Stimulated activated memory B cell treated with anti-CD40 and anti-IgM and Interleukin-4, amounts not matched to agents 10 μg/mL and 1 μg/mL and 100 μg/mL, for 72 hours (primary cell): ENCODE data around the gene SCPEP1.
"Not testable (repeated sequence)": the region's sequence is repeated elsewhere in the genome, so short reads cannot be mapped to it uniquely, and the experiment has no call there.

Experiments used
- ATAC-seq: fragments of 150-1000 bp; cut with Tn5 transposase; 2 replicates; pipeline ENCODE4 v1.10.0; 2021
- H3K27ac Mint-ChIP-seq: one replicate; pipeline ENCODE4 v1.8.0; 2022; ENCODE audit warnings: mild to moderate bottlenecking, mixed read lengths
- H3K27me3 Mint-ChIP-seq: one replicate; pipeline ENCODE4 v1.8.0; 2022; ENCODE audit warnings: mixed read lengths
- H3K36me3 Mint-ChIP-seq: one replicate; pipeline ENCODE4 v1.8.0; 2022; ENCODE audit warnings: mixed read lengths
- H3K4me1 Mint-ChIP-seq: one replicate; pipeline ENCODE4 v1.8.0; 2022; ENCODE audit warnings: mixed read lengths
- H3K4me3 Mint-ChIP-seq: one replicate; pipeline ENCODE4 v1.8.0; 2022; ENCODE audit warnings: mild to moderate bottlenecking, moderate library complexity, mixed read lengths
- H3K9me3 Mint-ChIP-seq: one replicate; pipeline ENCODE4 v1.8.0; 2022; ENCODE audit warnings: mixed read lengths

SCPEP1 gene

GRCh38 chr17:56979091-56979480, 1.2 kb downstream of the SCPEP1 start:
- peaks cover 18% of the 10 kb centered on the region for H3K36me3 Mint-ChIP-seq
- no peaks in the 10 kb centered on the region for H3K9me3 Mint-ChIP-seq
- H3K27ac Mint-ChIP-seq: peak overlapping the region; percentile 92
- peak overlapping the region; percentile 89 for H3K4me3 Mint-ChIP-seq
- H3K27me3 Mint-ChIP-seq: no peaks in the 10 kb centered on the region
- no peak for ATAC-seq
- peaks cover 42% of the 10 kb centered on the region for H3K4me1 Mint-ChIP-seq

GRCh38 chr17:56980526-56980925, 2.6 kb downstream of the SCPEP1 start:
- Mint-ChIP-seq H3K36me3 (peaks cover 33% of the 10 kb centered on the region), H3K4me1 (peaks cover 48% of the 10 kb centered on the region)
- ATAC-seq, H3K27me3 Mint-ChIP-seq, H3K4me3 Mint-ChIP-seq, H3K9me3 Mint-ChIP-seq, H3K27ac Mint-ChIP-seq: not testable (repeated sequence)

GRCh38 chr17:56982312-56982711, 4.4 kb downstream of the SCPEP1 start:
- H3K4me3 Mint-ChIP-seq: no peak overlapping the region
- H3K27ac Mint-ChIP-seq: no peak overlapping the region
- no peaks in the 10 kb centered on the region for H3K27me3 Mint-ChIP-seq
- no peaks in the 10 kb centered on the region for H3K9me3 Mint-ChIP-seq
- H3K36me3 Mint-ChIP-seq: peaks cover 51% of the 10 kb centered on the region
- H3K4me1 Mint-ChIP-seq: peaks cover 49% of the 10 kb centered on the region
- no peak for ATAC-seq

GRCh38 chr17:56983366-56983765, 5.4 kb downstream of the SCPEP1 start:
- H3K27ac Mint-ChIP-seq: no peak overlapping the region
- no peaks in the 10 kb centered on the region for H3K27me3 Mint-ChIP-seq
- H3K36me3 Mint-ChIP-seq: peaks cover 61% of the 10 kb centered on the region
- H3K4me3 Mint-ChIP-seq: no peak overlapping the region
- no peak for ATAC-seq
- no peaks in the 10 kb centered on the region for H3K9me3 Mint-ChIP-seq
- H3K4me1 Mint-ChIP-seq: peaks cover 44% of the 10 kb centered on the region

- Mint-ChIP-seq H3K36me3 (peaks cover 79% of the 10 kb centered on the region), H3K4me3 (no peak overlapping the region), H3K4me1 (peaks cover 28% of the 10 kb centered on the region), H3K27ac (peak overlapping the region; percentile 4), H3K27me3 (no peaks in the 10 kb centered on the region), H3K9me3 (no peaks in the 10 kb centered on the region)
- ATAC-seq: no peak
These were observed 7.6 kb downstream of the SCPEP1 start for GRCh38 chr17:56985371-56986162.

- ATAC-seq: no peak
- no peaks in the 10 kb centered on the region for H3K9me3 Mint-ChIP-seq
- no peaks in the 10 kb centered on the region for H3K27me3 Mint-ChIP-seq
- peaks cover 21% of the 10 kb centered on the region for H3K4me1 Mint-ChIP-seq
- peaks cover 88% of the 10 kb centered on the region for H3K36me3 Mint-ChIP-seq
- no peak overlapping the region for H3K4me3 Mint-ChIP-seq
- no peak overlapping the region for H3K27ac Mint-ChIP-seq
These were observed 9.4 kb downstream of the SCPEP1 start for GRCh38 chr17:56987283-56987834.

- Mint-ChIP-seq H3K4me1 (peaks cover 13% of the 10 kb centered on the region), H3K36me3 (peaks cover 93% of the 10 kb centered on the region), H3K27me3 (no peaks in the 10 kb centered on the region), H3K9me3 (no peaks in the 10 kb centered on the region), H3K4me3 (no peak overlapping the region), H3K27ac (no peak overlapping the region)
- no peak for ATAC-seq
These were observed 11.1 kb downstream of the SCPEP1 start for GRCh38 chr17:56988901-56989572.

GRCh38 chr17:56992364-56992763, 14.4 kb downstream of the SCPEP1 start:
- Mint-ChIP-seq H3K27me3 (no peaks in the 10 kb centered on the region), H3K4me3 (no peak overlapping the region), H3K9me3 (no peaks in the 10 kb centered on the region), H3K27ac (no peak overlapping the region), H3K36me3 (peaks cover 79% of the 10 kb centered on the region), H3K4me1 (no peaks in the 10 kb centered on the region)
- no peak for ATAC-seq

- ATAC-seq: no peak
- Mint-ChIP-seq H3K27me3 (no peaks in the 10 kb centered on the region), H3K4me3 (no peak overlapping the region), H3K36me3 (peaks cover 84% of the 10 kb centered on the region), H3K4me1 (peaks cover 4% of the 10 kb centered on the region), H3K9me3 (no peaks in the 10 kb centered on the region), H3K27ac (no peak overlapping the region)
These were observed 16.3 kb downstream of the SCPEP1 start for GRCh38 chr17:56994009-56994792.

GRCh38 chr17:56995766-56996165, 17.8 kb downstream of the SCPEP1 start:
- Mint-ChIP-seq H3K27ac (no peak overlapping the region), H3K36me3 (peaks cover 74% of the 10 kb centered on the region), H3K9me3 (no peaks in the 10 kb centered on the region), H3K27me3 (no peaks in the 10 kb centered on the region), H3K4me3 (no peak overlapping the region), H3K4me1 (peaks cover 4% of the 10 kb centered on the region)
- no peak for ATAC-seq

GRCh38 chr17:56997313-56997712, 19.4 kb downstream of the SCPEP1 start:
- H3K27ac Mint-ChIP-seq: peak overlapping the region; percentile 35
- H3K27me3 Mint-ChIP-seq: no peaks in the 10 kb centered on the region
- no peak overlapping the region for H3K4me3 Mint-ChIP-seq
- H3K9me3 Mint-ChIP-seq: no peaks in the 10 kb centered on the region
- H3K4me1 Mint-ChIP-seq: peaks cover 4% of the 10 kb centered on the region
- ATAC-seq: no peak
- H3K36me3 Mint-ChIP-seq: peaks cover 71% of the 10 kb centered on the region

GRCh38 chr17:57001541-57001940, 23.6 kb downstream of the SCPEP1 start:
- H3K36me3 Mint-ChIP-seq: peaks cover 68% of the 10 kb centered on the region
- no peak for ATAC-seq

GRCh38 chr17:57002904-57003303, 25.0 kb downstream of the SCPEP1 start:
- ATAC-seq: no peak
- H3K4me3 Mint-ChIP-seq: no peak overlapping the region
- peaks cover 38% of the 10 kb centered on the region for H3K4me1 Mint-ChIP-seq
- H3K36me3 Mint-ChIP-seq: peaks cover 56% of the 10 kb centered on the region
- H3K27ac Mint-ChIP-seq: peak overlapping the region; percentile 82
- H3K9me3 Mint-ChIP-seq: no peaks in the 10 kb centered on the region
- H3K27me3 Mint-ChIP-seq: no peaks in the 10 kb centered on the region

More at GRCh38 chr17:57001541-57001940, 23.6 kb downstream of the SCPEP1 start:
- no peak overlapping the region for H3K4me3 Mint-ChIP-seq
- H3K4me1 Mint-ChIP-seq: peaks cover 40% of the 10 kb centered on the region
- peak overlapping the region; percentile 82 for H3K27ac Mint-ChIP-seq
- no peaks in the 10 kb centered on the region for H3K9me3 Mint-ChIP-seq
- H3K27me3 Mint-ChIP-seq: no peaks in the 10 kb centered on the region

GRCh38 chr17:57004944-57005579, 27.1 kb downstream of the SCPEP1 start:
- Mint-ChIP-seq H3K4me3 (peak overlapping the region; percentile 54), H3K27ac (peak overlapping the region; percentile 82)

GRCh38 chr17:57006040-57006439, 28.1 kb downstream of the SCPEP1 start:
- H3K27ac Mint-ChIP-seq: peak overlapping the region; percentile 82
- H3K9me3 Mint-ChIP-seq: no peaks in the 10 kb centered on the region
- H3K27me3 Mint-ChIP-seq: no peaks in the 10 kb centered on the region
- ATAC-seq: no peak
- no peak overlapping the region for H3K4me3 Mint-ChIP-seq
- peaks cover 44% of the 10 kb centered on the region for H3K4me1 Mint-ChIP-seq
- H3K36me3 Mint-ChIP-seq: peaks cover 34% of the 10 kb centered on the region

More at GRCh38 chr17:57004944-57005579, 27.1 kb downstream of the SCPEP1 start:
- Mint-ChIP-seq H3K36me3 (peaks cover 41% of the 10 kb centered on the region), H3K9me3 (no peaks in the 10 kb centered on the region), H3K4me1 (peaks cover 41% of the 10 kb centered on the region), H3K27me3 (no peaks in the 10 kb centered on the region)
- peak; percentile 92 for ATAC-seq
